GM19467 (cell line): ENCODE measurements around the gene CAMK1D.
"Not testable (repeated sequence)": the region's sequence is repeated elsewhere in the genome, so short reads cannot be mapped to it uniquely, and the experiment has no call there.

ENCODE experiments used
- ATAC-seq: cut with Tn5 transposase; IDR thresholded peaks from one replicate; pipeline ENCODE4 v1.9.1; 2021; ENCODE audit warnings: mild to moderate bottlenecking, moderate library complexity; ENCODE audit not compliant: unreplicated experiment

The CAMK1D gene

GRCh38 chr10:12489806-12490205 lies 140.5 kb downstream of the CAMK1D start:
- no peak for ATAC-seq

DNA sequence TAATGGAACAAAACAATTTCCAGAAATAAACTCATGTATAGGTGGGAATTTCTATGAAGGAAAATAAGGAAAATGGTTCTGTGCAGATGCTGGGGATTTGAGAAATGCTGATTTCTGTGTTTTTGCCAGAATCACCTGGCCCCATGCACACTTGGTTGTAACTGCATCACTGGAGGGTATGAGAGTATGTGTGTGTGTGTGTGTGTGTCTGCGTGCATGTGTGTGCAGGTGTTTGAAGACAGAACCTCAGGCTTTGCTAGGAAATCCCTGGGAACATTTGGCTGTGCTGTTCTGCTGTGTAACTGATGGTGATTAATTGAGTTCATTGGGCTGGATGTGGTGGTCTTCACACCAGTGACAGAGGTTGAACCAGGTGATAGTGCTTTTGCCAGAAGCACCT lies 141.6 kb downstream of the CAMK1D start:
- ATAC-seq = no peak

GRCh38 chr10:12491491-12491890 lies 142.1 kb downstream of the CAMK1D start:
- no peak for ATAC-seq

DNA sequence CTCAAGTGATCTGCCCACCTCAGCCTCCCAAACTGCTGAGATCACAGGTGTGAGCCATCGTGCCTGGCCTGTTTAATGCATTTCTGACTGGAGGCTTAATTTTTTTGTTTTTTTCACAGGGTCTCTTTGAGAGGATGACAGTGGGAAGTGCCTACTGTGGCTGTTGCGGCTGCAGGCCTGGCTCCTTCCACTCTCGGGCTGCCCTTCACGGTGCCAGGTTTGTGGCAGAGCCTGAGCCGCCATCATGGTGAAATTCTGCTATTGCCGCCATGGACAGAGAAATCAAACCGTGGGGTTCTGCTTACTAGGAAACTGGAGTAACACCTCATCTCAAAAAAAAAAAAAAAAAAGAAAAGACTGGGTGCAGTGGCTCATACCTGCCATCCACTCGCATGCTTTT lies 142.7 kb downstream of the CAMK1D start:
- ATAC-seq = no peak

- not testable (repeated sequence) for ATAC-seq
These were observed 147.7 kb downstream of the CAMK1D start for GRCh38 chr10:12497046-12497445.

DNA sequence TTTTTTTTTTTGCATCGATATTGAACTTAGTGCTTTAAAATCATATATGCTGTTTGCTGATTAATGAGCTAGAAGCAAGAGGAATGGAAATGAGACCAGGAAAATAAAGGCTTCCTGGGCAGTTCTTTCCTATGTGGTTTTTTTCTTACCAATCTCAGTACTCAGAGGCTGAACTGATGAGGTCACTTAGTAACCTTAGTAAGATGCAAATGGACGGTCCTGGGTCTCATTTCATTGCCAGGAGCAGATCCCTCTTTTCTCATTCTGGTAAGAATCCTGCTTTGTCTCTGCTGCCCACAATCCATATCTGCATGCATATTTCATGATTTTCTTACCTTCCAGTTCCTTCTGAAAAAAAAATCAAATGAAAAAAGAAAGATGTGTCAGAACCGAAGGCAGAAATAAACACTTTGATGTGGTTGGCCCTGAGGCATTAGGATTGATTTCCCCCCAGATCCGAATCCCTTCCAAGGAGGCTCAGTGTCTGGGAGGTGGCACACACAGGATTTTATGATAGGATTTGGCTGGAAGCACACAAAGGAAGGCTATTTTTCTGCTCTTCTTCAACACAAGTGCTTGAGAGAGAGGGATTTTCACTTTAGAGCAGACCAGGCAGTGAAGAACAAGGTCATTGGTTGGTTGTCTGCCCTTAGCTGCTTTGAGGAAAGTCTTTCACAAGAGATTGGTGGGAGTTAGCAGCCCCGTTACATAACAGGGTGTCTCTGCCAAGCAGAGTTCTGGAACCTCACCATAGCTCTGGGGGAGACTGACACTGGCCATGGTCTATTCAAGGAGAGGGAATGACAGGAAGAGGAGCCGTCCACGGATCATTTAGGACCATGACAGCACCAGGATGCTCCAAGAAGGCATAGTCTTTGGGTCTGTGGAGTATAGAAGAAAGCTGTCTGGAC lies 150.0 kb downstream of the CAMK1D start:
- no peak for ATAC-seq

- ATAC-seq = no peak
These were observed 151.3 kb downstream of the CAMK1D start for GRCh38 chr10:12500381-12501303.

- ATAC-seq = no peak
These were observed 152.0 kb downstream of the CAMK1D start for GRCh38 chr10:12501324-12501723.

GRCh38 chr10:12501841-12502525 lies 152.6 kb downstream of the CAMK1D start:
- no peak for ATAC-seq

GRCh38 chr10:12502526-12503274 lies 153.4 kb downstream of the CAMK1D start:
- ATAC-seq = no peak

- no peak for ATAC-seq
These were observed 154.0 kb downstream of the CAMK1D start for GRCh38 chr10:12503311-12503710.

DNA sequence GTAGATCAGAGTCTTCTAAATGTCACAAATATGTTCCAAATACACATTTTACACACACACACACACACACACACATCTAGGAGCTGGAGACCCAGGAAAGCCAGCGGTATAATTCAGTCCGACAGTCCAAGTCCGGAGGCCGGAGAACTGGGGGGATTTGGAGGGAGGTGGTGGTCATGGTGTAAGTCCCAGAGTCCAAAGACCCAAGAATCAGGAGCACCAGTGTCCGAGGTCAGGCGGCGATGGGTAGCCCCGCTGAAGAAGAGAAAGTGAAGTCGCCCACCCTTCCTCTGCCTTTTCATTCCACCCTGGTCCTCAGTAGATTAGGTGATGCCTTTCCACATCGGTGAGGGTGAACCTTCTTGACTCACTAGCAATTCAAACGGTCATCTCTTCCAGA lies 154.8 kb downstream of the CAMK1D start:
- no peak for ATAC-seq

GRCh38 chr10:12504628-12505027 lies 155.3 kb downstream of the CAMK1D start:
- no peak for ATAC-seq

- no peak for ATAC-seq
These were observed 156.3 kb downstream of the CAMK1D start for GRCh38 chr10:12505683-12506082.

- ATAC-seq = no peak
These were observed 158.0 kb downstream of the CAMK1D start for GRCh38 chr10:12507165-12507850.

GRCh38 chr10:12508165-12508564 lies 158.8 kb downstream of the CAMK1D start:
- ATAC-seq = no peak

GRCh38 chr10:12509016-12509793 lies 159.9 kb downstream of the CAMK1D start:
- ATAC-seq = no peak

GRCh38 chr10:12509794-12510100 lies 160.4 kb downstream of the CAMK1D start:
- ATAC-seq = no peak

DNA sequence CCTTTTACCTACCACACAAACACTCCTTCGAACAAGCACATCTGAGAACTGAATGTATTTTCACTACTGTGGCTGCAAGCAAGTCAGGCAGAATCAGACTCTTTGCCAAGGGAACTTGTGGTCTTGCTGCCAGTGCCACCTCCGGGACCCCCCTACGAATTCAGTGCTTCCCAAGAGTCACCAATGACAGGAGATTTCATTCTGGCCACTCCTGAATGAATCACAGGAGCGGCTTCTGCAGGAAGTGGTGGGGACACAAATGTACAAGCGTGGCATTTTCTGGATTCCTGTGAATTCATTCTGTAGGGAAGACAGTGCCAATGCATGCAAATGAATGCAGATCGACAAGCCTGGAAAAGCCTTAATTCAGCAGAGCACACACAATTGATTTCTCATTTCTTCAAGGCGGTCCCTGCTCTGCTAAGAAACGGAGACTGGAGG lies 161.2 kb downstream of the CAMK1D start:
- ATAC-seq = no peak
